Activated T-helper 1 cell treated with anti-CD3 and anti-CD28 coated beads, Interleukin-2, amount 50 U/mL, for 16 hours (primary cell): ENCODE data around the gene GALNT14.

Experiments
- DNase-seq, 2 donors: peaks; one replicate each; pipeline ENCODE4 v3.0.0-alpha.2; 2020; ENCODE audit warnings: low read depth in 1 of 2, low spot score in 1 of 2

The GALNT14 gene

GRCh38 chr2:30949435-30949834, 188.8 kb downstream of the GALNT14 start:
- DNase-seq, result no peak

GRCh38 chr2:30948857-30949256, 189.4 kb downstream of the GALNT14 start:
- DNase-seq, result no peak

- no peak for DNase-seq
Observed at GRCh38 chr2:30948130-30948529, 190.1 kb downstream of the GALNT14 start.

GRCh38 chr2:30947686-30948085, 190.6 kb downstream of the GALNT14 start:
- no peak for DNase-seq

GRCh38 chr2:30942419-30942818, 195.8 kb downstream of the GALNT14 start:
- DNase-seq, result no peak

- DNase-seq, result no peak
Observed at GRCh38 chr2:30940839-30941238, 197.4 kb downstream of the GALNT14 start.

- no peak for DNase-seq
Observed at GRCh38 chr2:30939364-30939763, 198.9 kb downstream of the GALNT14 start.

- no peak for DNase-seq
Observed at GRCh38 chr2:30938196-30938595, 200.0 kb downstream of the GALNT14 start.

- DNase-seq, result no peak
Observed at GRCh38 chr2:30936977-30937376, 201.3 kb downstream of the GALNT14 start.

- DNase-seq, result no peak
Observed at GRCh38 chr2:30935795-30936194, 202.4 kb downstream of the GALNT14 start.

GRCh38 chr2:30934066-30934465, 204.2 kb downstream of the GALNT14 start:
- DNase-seq, result no peak

GRCh38 chr2:30933496-30933895, 204.7 kb downstream of the GALNT14 start:
- DNase-seq, result no peak

- DNase-seq, result no peak
Observed at GRCh38 chr2:30932870-30933269, 205.4 kb downstream of the GALNT14 start.

- DNase-seq, result no peak
Observed at GRCh38 chr2:30931841-30932407, 206.3 kb downstream of the GALNT14 start.

GRCh38 chr2:30930716-30931115, 207.5 kb downstream of the GALNT14 start:
- DNase-seq, result no peak

- DNase-seq, result no peak
Observed at GRCh38 chr2:30927465-30928075, 210.7 kb downstream of the GALNT14 start.

- no peak for DNase-seq
Observed at GRCh38 chr2:30926606-30927005, 211.6 kb downstream of the GALNT14 start.

GRCh38 chr2:30923623-30924022, 214.6 kb downstream of the GALNT14 start:
- no peak for DNase-seq

- DNase-seq, result no peak
Observed at GRCh38 chr2:30920511-30920910, 217.7 kb downstream of the GALNT14 start.

GRCh38 chr2:30915486-30915885, 222.8 kb downstream of the GALNT14 start:
- DNase-seq, result no peak

- no peak for DNase-seq
Observed at GRCh38 chr2:30914456-30914855, 223.8 kb downstream of the GALNT14 start.

GRCh38 chr2:30912056-30912455, 226.2 kb downstream of the GALNT14 start:
- DNase-seq, result no peak

GRCh38 chr2:30911327-30911726, 226.9 kb downstream of the GALNT14 start:
- DNase-seq, result no peak
